DOHH2 (cell line): Measurements from ENCODE around the gene ERG.

Experiments used
- H3F3A ChIP-seq: fragments of 200-600 bp; sonication (generic), shearing (Covaris generic); 2 replicates; pipeline ENCODE4 v1.6.0; 2016; ENCODE audit warnings: antibody characterized with exemption, mild to moderate bottlenecking; ENCODE audit not compliant: control insufficient read depth, insufficient read depth
- H3K27ac ChIP-seq: fragments of 200-600 bp; sonication (generic); 2 replicates; pipeline ENCODE4 v1.5.1; 2014; ENCODE audit warnings: low read depth, mild to moderate bottlenecking, low read length, moderate library complexity
- H3K27me3 ChIP-seq: fragments of 200-600 bp; sonication (generic); 2 replicates; pipeline ENCODE4 v1.6.1; 2014; ENCODE audit warnings: mild to moderate bottlenecking, low read length, mixed read lengths; ENCODE audit not compliant: control insufficient read depth
- H3K36me3 ChIP-seq: fragments of 200-600 bp; sonication (generic); 2 replicates; pipeline ENCODE4 v1.6.1; 2014; ENCODE audit warnings: mild to moderate bottlenecking, low read length, moderate library complexity, mixed read lengths; ENCODE audit not compliant: control insufficient read depth
- H3K4me1 ChIP-seq: fragments of 200-600 bp; sonication (generic); 2 replicates; pipeline ENCODE4 v1.6.1; 2014; ENCODE audit warnings: mild to moderate bottlenecking, low read length, mixed read lengths; ENCODE audit not compliant: control insufficient read depth
- H3K4me2 ChIP-seq: fragments of 200-600 bp; sonication (generic); 2 replicates; pipeline ENCODE4 v1.6.0; 2014; ENCODE audit warnings: mild to moderate bottlenecking, low read length, moderate library complexity
- H3K4me3 ChIP-seq: fragments of 200-600 bp; sonication (generic); 2 replicates; pipeline ENCODE4 v1.5.1; 2014; ENCODE audit warnings: mild to moderate bottlenecking, low read length, mixed read lengths
- H3K79me2 ChIP-seq: fragments of 200-600 bp; sonication (generic); 2 replicates; pipeline ENCODE4 v1.6.1; 2014; ENCODE audit warnings: mild to moderate bottlenecking, low read length, mixed read lengths; ENCODE audit not compliant: control insufficient read depth
- H3K9me2 ChIP-seq: fragments of 200-600 bp; sonication (generic); replicated peaks from 2 replicates; pipeline ENCODE4 v1.6.1; 2014; ENCODE audit warnings: mild to moderate bottlenecking, low read length, mixed read lengths; ENCODE audit not compliant: control insufficient read depth
- H3K9me3 ChIP-seq: fragments of 200-600 bp; sonication (generic); 2 replicates; pipeline ENCODE4 v1.6.1; 2014; ENCODE audit warnings: antibody characterized with exemption, low read length, mixed read lengths; ENCODE audit not compliant: control insufficient read depth, insufficient read depth
- H4K20me1 ChIP-seq: fragments of 200-600 bp; sonication (generic); 2 replicates; pipeline ENCODE4 v1.6.0; 2014; ENCODE audit warnings: low read depth, mild to moderate bottlenecking, antibody characterized with exemption, low read length, moderate library complexity; ENCODE audit not compliant: control insufficient read depth, insufficient read depth
- CTCF ChIP-seq: fragments of 200-600 bp; sonication (generic); IDR thresholded peaks from one replicate; pipeline ENCODE4 v1.5.1; 2014; ENCODE audit warnings: antibody characterized with exemption, mild to moderate bottlenecking, low read depth, low read length; ENCODE audit not compliant: poor library complexity, severe bottlenecking
- EZH2phosphoT487 ChIP-seq: fragments of 200-600 bp; sonication (generic); IDR thresholded peaks from 2 replicates; pipeline ENCODE4 v1.6.1; 2017; ENCODE audit warnings: borderline replicate concordance, mild to moderate bottlenecking, antibody characterized with exemption, low read length, moderate library complexity, mixed read lengths

ERG gene

GRCh38 chr21:38400195-38400919, 97.9 kb downstream of the ERG start:
- H3K27ac ChIP-seq = no peak overlapping the region
- H3K36me3 ChIP-seq = no peaks in the 10 kb centered on the region
- no peaks in the 10 kb centered on the region for H3K9me3 ChIP-seq
- no peak overlapping the region for H3K4me2 ChIP-seq
- H3F3A ChIP-seq = no peaks in the 10 kb centered on the region
- no peaks in the 10 kb centered on the region for H3K79me2 ChIP-seq
- H3K27me3 ChIP-seq = no peaks in the 10 kb centered on the region
- H3K9me2 ChIP-seq = no peaks in the 10 kb centered on the region
- no peak overlapping the region for H3K4me3 ChIP-seq
- no peaks in the 10 kb centered on the region for H4K20me1 ChIP-seq
- TF ChIP-seq EZH2phosphoT487 (no peak), CTCF (no peak)
- H3K4me1 ChIP-seq = no peaks in the 10 kb centered on the region

GRCh38 chr21:38399103-38399502, 99.2 kb downstream of the ERG start:
- H3K36me3 ChIP-seq = no peaks in the 10 kb centered on the region
- no peaks in the 10 kb centered on the region for H3K4me1 ChIP-seq
- H3K27ac ChIP-seq = no peak overlapping the region

GRCh38 chr21:38396325-38396724, 102.0 kb downstream of the ERG start:
- Histone ChIP-seq H3K27me3 (no peaks in the 10 kb centered on the region), H3K9me3 (no peaks in the 10 kb centered on the region), H3K4me1 (no peaks in the 10 kb centered on the region), H3F3A (no peaks in the 10 kb centered on the region), H3K27ac (no peak overlapping the region), H3K36me3 (no peaks in the 10 kb centered on the region), H4K20me1 (no peaks in the 10 kb centered on the region), H3K4me3 (no peak overlapping the region), H3K9me2 (no peaks in the 10 kb centered on the region), H3K79me2 (no peaks in the 10 kb centered on the region), H3K4me2 (no peak overlapping the region)
- TF ChIP-seq CTCF (no peak), EZH2phosphoT487 (no peak)

More at GRCh38 chr21:38399103-38399502, 99.2 kb downstream of the ERG start:
- H3K79me2 ChIP-seq = no peaks in the 10 kb centered on the region
- H3K4me3 ChIP-seq = no peak overlapping the region
- no peaks in the 10 kb centered on the region for H3K9me2 ChIP-seq
- TF ChIP-seq CTCF = no peak
- TF ChIP-seq EZH2phosphoT487 = no peak
- H4K20me1 ChIP-seq = no peaks in the 10 kb centered on the region
- no peaks in the 10 kb centered on the region for H3F3A ChIP-seq
- H3K4me2 ChIP-seq = no peak overlapping the region
- no peaks in the 10 kb centered on the region for H3K27me3 ChIP-seq
- H3K9me3 ChIP-seq = no peaks in the 10 kb centered on the region
